Kidney (tissue), 14 donors: ENCODE measurements around the gene SWAP70. TPM values are rescaled to one million over a fixed set of nuclear protein-coding genes. Genes with fewer than 3 reads are reported as not detected.

ENCODE experiments used
- DNase-seq, 5 donors: peaks; one replicate each; pipeline ENCODE4 v3.0.0-alpha.2; 2013 to 2020
- FAIRE-seq: peaks from 2 replicates; lab custom pipeline; 2012; peaks lifted over from hg19 to GRCh38; lab: Jason Lieb, UNC
- H3K27ac ChIP-seq, 2 donors: one replicate each; pipeline ENCODE4 v1.7.0; 2013; ENCODE audit warnings: low read depth in 2 of 2, low read length in 2 of 2, inconsistent platforms in 1 of 2
- H3K27me3 ChIP-seq: one replicate; pipeline ENCODE4 v1.7.1; 2013; ENCODE audit warnings: low read length, inconsistent platforms; ENCODE audit not compliant: control insufficient read depth, insufficient read depth
- H3K36me3 ChIP-seq, 3 donors: one replicate each; pipeline versions ENCODE4 v1.7.0 to v1.7.1; 2013; ENCODE audit warnings: low read length in 3 of 3, control low read depth in 1 of 3, inconsistent platforms in 1 of 3; ENCODE audit not compliant: insufficient read depth in 3 of 3, control insufficient read depth in 2 of 3
- H3K4me1 ChIP-seq, 3 donors: one replicate each; pipeline versions ENCODE4 v1.7.0 to v1.7.1; 2013; ENCODE audit warnings: low read length in 3 of 3, inconsistent platforms in 1 of 3, low read depth in 1 of 3; ENCODE audit not compliant: control insufficient read depth in 2 of 3, insufficient read depth in 2 of 3
- H3K4me3 ChIP-seq, 3 donors: one replicate each; pipeline versions ENCODE4 v1.7.0 to v1.8.1; 2013; ENCODE audit warnings: low read length in 3 of 3, control low read depth in 1 of 3, inconsistent platforms in 1 of 3
- H3K9ac ChIP-seq, 3 donors: one replicate each; pipeline versions ENCODE4 v1.7.0 to v1.7.1; 2013; ENCODE audit warnings: low read length in 3 of 3, control low read depth in 1 of 3, inconsistent platforms in 1 of 3
- H3K9me3 ChIP-seq, 3 donors: one replicate each; pipeline versions ENCODE4 v1.7.0 to v1.7.1; 2013; ENCODE audit warnings: low read length in 3 of 3, control low read depth in 1 of 3, inconsistent platforms in 1 of 3; ENCODE audit not compliant: control insufficient read depth in 2 of 3, insufficient read depth in 1 of 3
- CTCF ChIP-seq: IDR thresholded peaks from 3 replicates; pipeline ENCODE4 v1.5.1; 2012; ENCODE audit warnings: mild to moderate bottlenecking, moderate library complexity, borderline replicate concordance; ENCODE audit not compliant: insufficient read depth; ENCODE audit errors: extremely low read depth
- intact Hi-C: fragments of 100-400 bp; cut with DNase I; formaldehyde crosslinking; loops from one replicate; pipeline ENCODE4 v1.11.1; 2022
- polyA plus RNA-seq: library from polyadenylated mRNA; stranded (reverse); fragments of 350-450 nt; fragmentation: Illumina TruSeq; extraction: RNeasy Lipid Tissue Mini Kit (QIAGEN cat#74804); gene quantifications from one replicate; pipeline ENCODE4 v1.2.3, GENCODE V29; 2014; ENCODE audit warnings: low read depth, low replicate concordance; ENCODE audit not compliant: insufficient read depth
- total RNA-seq: library from RNA; stranded (reverse); fragmentation: NEBNext Ultra II Directional; extraction: Animal tissue kit (Norgen Biotek cat#: 25700); gene quantifications from one replicate; pipeline ENCODE4 v1.2.1, GENCODE V29; 2021
- donor health status: control.
- donor health status: control.
- donor health status: control.
- donor health status: control.
- donor health status: control.
- donor health status: DM: yes; HTN: yes; CAD: no.
- donor health status: Normal renal cell carcinoma (clear cell type).

SWAP70 gene
- total and polyA plus RNA-seq, 2 donors from 2014 or later: 11.1 to 61.0 TPM

- peaks cover 0 to 7% (median 0%) of the 10 kb centered on the region in 3 donors for H3K4me1 ChIP-seq
- H3K9ac ChIP-seq: no peak overlapping the region
- H3K36me3 ChIP-seq: no peaks in the 10 kb centered on the region
- H3K4me3 ChIP-seq: no peak overlapping the region
- no peak overlapping the region for H3K27ac ChIP-seq
- intact Hi-C loops: no loop called here
- no peak for DNase-seq
- no peaks in the 10 kb centered on the region for H3K9me3 ChIP-seq
- no peak for FAIRE-seq
- H3K27me3 ChIP-seq: no peaks in the 10 kb centered on the region
- no peak for TF ChIP-seq CTCF
These were observed 107.2 kb downstream of the SWAP70 start for GRCh38 chr11:9771071-9771511.

GRCh38 chr11:9772218-9772617 is 108.3 kb downstream of the SWAP70 start:
- H3K4me3 ChIP-seq: no peak overlapping the region
- intact Hi-C loops: no loop called here
- no peaks in the 10 kb centered on the region for H3K36me3 ChIP-seq
- H3K27ac ChIP-seq: no peak overlapping the region
- no peak for TF ChIP-seq CTCF
- H3K4me1 ChIP-seq: peaks cover 0 to 7% (median 0%) of the 10 kb centered on the region in 3 donors
- FAIRE-seq: no peak
- DNase-seq: no peak
- no peaks in the 10 kb centered on the region for H3K9me3 ChIP-seq
- H3K9ac ChIP-seq: no peak overlapping the region
- H3K27me3 ChIP-seq: no peaks in the 10 kb centered on the region

DNA sequence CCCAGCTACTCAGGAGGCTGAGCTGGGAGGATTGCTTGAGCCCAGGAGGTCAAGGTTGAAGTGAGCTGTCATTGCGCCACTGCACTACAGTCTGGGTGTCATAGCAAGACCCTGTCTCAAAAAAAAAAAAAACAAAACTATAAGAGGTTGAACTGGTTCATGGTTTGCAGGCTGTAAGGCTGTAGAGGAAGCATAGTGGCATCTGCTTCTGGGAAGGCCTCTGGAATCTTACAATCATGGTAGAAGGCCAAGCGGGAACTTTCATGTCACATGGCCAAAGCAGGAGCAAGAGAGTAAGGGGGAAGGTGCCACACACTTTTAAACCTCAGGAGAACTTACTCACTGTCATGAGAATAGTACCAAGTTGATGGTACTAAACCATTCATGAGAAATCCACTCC is 109.6 kb downstream of the SWAP70 start:
- Histone ChIP-seq H3K4me3 (no peak overlapping the region), H3K27me3 (no peaks in the 10 kb centered on the region), H3K36me3 (no peaks in the 10 kb centered on the region), H3K9me3 (no peaks in the 10 kb centered on the region), H3K4me1 (peaks cover 0 to 7% (median 0%) of the 10 kb centered on the region in 3 donors), H3K9ac (no peak overlapping the region), H3K27ac (no peak overlapping the region)
- TF ChIP-seq CTCF: no peak
- intact Hi-C loops: no loop called here
- DNase-seq: no peak
- FAIRE-seq: no peak

DNA sequence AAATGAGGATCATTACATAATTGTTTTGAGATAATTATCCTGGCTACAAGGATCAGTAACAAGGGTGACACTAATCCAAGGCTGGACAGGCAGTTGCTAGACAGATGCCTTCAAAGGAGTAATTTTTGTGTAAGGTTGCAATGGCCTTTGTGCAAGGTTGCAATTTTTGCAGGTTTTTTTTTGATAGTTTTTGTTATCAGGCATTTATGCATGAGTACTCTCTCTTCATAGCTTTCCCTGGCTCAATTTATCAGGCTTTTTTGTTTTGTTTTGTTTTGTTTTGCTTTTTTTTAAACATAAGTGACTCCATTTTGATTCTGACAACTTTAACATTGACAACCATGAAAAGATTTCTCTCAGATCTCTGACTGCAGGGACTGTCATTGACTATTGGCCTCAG is 110.2 kb downstream of the SWAP70 start:
- Histone ChIP-seq H3K4me3 (no peak overlapping the region), H3K27me3 (no peaks in the 10 kb centered on the region), H3K36me3 (no peaks in the 10 kb centered on the region), H3K27ac (no peak overlapping the region), H3K9ac (no peak overlapping the region), H3K4me1 (peaks cover 0 to 7% (median 0%) of the 10 kb centered on the region in 3 donors), H3K9me3 (no peaks in the 10 kb centered on the region)
- intact Hi-C loops: no loop called here
- TF ChIP-seq CTCF: no peak
- FAIRE-seq: no peak
- no peak for DNase-seq
